ENCODE results near the gene GHR. TPM values are rescaled to one million over a fixed set of nuclear protein-coding genes. Genes with fewer than 3 reads are reported as not detected.

Gene GHR
- total and polyA plus RNA-seq, 3 donors from 2014 or later: 3.3 to 4.7 (median 3.7) TPM

DNA sequence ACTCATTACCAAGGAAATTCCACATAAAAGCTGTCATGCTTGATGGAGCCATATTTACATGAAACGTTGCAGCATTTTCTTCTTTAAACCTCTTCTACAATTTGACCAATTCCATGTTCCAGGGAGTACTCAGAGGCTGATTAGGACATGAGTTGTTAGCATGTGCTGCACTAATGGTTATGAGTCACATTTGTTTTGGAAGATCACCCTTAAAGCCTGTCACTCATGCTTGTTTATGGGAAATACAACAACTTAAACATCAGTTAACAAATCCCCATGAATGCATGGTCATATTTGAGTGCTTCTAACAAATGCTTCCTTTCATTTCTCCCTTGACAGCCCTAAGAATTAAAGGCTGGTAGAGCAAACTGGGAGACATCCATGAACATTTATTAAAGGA is 156.1 kb downstream of the GHR start:
- H3K27me3 ChIP-seq: no peaks in the 10 kb centered on the region
- no peaks in the 10 kb centered on the region for H3K4me1 ChIP-seq
- H3K27ac ChIP-seq: no peak overlapping the region
- WGBS, 2 donors: 68 to 83% methylated on average over 1 of the region's 1 CpG
- TF ChIP-seq, protein P1, sequence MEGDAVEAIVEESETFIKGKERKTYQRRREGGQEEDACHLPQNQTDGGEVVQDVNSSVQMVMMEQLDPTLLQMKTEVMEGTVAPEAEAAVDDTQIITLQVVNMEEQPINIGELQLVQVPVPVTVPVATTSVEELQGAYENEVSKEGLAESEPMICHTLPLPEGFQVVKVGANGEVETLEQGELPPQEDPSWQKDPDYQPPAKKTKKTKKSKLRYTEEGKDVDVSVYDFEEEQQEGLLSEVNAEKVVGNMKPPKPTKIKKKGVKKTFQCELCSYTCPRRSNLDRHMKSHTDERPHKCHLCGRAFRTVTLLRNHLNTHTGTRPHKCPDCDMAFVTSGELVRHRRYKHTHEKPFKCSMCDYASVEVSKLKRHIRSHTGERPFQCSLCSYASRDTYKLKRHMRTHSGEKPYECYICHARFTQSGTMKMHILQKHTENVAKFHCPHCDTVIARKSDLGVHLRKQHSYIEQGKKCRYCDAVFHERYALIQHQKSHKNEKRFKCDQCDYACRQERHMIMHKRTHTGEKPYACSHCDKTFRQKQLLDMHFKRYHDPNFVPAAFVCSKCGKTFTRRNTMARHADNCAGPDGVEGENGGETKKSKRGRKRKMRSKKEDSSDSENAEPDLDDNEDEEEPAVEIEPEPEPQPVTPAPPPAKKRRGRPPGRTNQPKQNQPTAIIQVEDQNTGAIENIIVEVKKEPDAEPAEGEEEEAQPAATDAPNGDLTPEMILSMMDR (IDR thresholded peaks at IDR 0.05): no peak
- no peak for TF ChIP-seq POLR2A (IDR thresholded peaks at IDR 0.05)
- intact Hi-C loops (cut with DNase I; ENCODE audit: low total_unique reads): no loop called here
- no peaks in the 10 kb centered on the region for H3K9me3 ChIP-seq
- no peak for DNase-seq
- H3K4me3 ChIP-seq: no peak overlapping the region
- no peaks in the 10 kb centered on the region for H3K36me3 ChIP-seq (ENCODE audit: low read depth, missing control alignments)

DNA sequence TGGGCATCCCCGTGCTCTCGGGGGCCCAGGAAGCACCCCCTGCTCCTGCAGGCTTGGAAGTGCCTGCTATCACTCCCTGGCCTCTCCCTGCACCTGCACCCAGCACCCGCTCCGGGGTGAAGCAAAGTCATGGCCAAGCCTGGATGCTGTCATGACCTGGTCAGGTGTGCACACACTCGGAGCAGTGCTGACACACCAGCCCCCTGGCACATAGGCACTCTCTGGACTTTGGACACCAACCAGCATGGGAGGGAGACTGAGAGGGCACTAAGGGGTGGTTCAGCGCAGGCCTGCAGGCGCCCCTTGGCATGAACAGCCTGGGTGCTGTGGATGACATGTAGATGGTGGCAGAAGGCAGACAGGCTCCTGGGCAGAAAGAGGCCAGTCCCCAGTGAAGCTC is 158.6 kb downstream of the GHR start:
- Histone ChIP-seq H3K27me3 (no peaks in the 10 kb centered on the region), H3K4me3 (no peak overlapping the region), H3K9me3 (no peaks in the 10 kb centered on the region), H3K4me1 (peaks cover 7% of the 10 kb centered on the region), H3K27ac (no peak overlapping the region), H3K36me3 (ENCODE audit: low read depth, missing control alignments) (no peaks in the 10 kb centered on the region)
- intact Hi-C loops (cut with DNase I; ENCODE audit: low total_unique reads): no loop called here
- no peak for TF ChIP-seq POLR2A (IDR thresholded peaks at IDR 0.05)
- TF ChIP-seq, protein P1 (IDR thresholded peaks at IDR 0.05): no peak
- WGBS, 2 donors: 99 to 100% methylated on average over 2 to 7 of the region's 7 CpGs
- no peak for DNase-seq

DNA sequence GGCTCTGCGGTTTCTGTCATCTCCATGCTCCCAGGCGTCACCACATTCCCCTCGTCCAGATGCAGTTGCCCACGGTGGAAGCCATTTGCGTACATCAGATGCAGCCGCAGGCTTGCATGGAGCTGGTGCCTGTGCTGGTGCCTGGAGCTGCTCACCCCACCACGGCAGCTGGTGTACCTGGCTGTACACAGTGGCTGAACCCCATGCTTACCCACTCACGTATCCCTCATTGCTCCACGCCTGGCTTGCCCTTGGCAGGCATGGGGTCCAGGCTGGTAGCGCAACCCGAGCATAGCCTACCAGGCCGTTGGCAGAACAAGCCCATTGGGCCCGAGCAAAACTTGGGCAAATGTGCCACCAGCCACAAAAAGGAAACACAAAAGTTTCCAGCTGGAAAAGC is 159.5 kb downstream of the GHR start:
- DNase-seq: no peak
- intact Hi-C loops (cut with DNase I; ENCODE audit: low total_unique reads): no loop called here
- H3K27ac ChIP-seq: no peak overlapping the region
- no peak for TF ChIP-seq POLR2A (IDR thresholded peaks at IDR 0.05)
- TF ChIP-seq, protein P1 (IDR thresholded peaks at IDR 0.05): no peak
- 89 to 95% methylated on average over 11 to 13 of the region's 13 CpGs for WGBS, 2 donors
- H3K9me3 ChIP-seq: no peaks in the 10 kb centered on the region
- H3K4me3 ChIP-seq: no peak overlapping the region
- H3K27me3 ChIP-seq: no peaks in the 10 kb centered on the region
- H3K4me1 ChIP-seq: peaks cover 10% of the 10 kb centered on the region
- H3K36me3 ChIP-seq (ENCODE audit: low read depth, missing control alignments): no peaks in the 10 kb centered on the region

DNA sequence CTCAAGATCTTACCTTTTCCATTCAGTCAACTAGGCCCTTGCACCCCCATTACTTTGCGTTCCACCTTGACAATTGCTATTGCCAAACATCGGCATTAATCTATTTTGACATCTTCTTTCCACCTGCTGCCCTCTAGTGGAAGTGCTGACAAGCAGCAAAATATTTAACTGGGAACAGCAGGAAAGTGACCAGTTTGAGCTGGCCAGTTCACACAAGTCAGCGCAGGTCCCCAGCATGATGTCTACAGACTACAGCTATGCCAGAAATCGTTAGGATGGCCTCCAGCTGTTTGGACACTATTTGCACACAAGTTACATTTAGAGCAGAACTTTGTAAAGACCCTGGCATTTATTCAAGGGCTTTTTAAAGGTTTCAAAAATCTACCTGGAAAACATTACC is 160.1 kb downstream of the GHR start:
- Histone ChIP-seq H3K9me3 (no peaks in the 10 kb centered on the region), H3K4me1 (peaks cover 14% of the 10 kb centered on the region), H3K4me3 (no peak overlapping the region), H3K27me3 (no peaks in the 10 kb centered on the region), H3K27ac (no peak overlapping the region), H3K36me3 (ENCODE audit: low read depth, missing control alignments) (no peaks in the 10 kb centered on the region)
- intact Hi-C loops (cut with DNase I; ENCODE audit: low total_unique reads): no loop called here
- peak; percentile 72 for DNase-seq
- no peak for TF ChIP-seq POLR2A (IDR thresholded peaks at IDR 0.05)
- TF ChIP-seq, protein P1 (IDR thresholded peaks at IDR 0.05): peak; percentile 57 to 69 (median 64)
- whole genome bisulfite sequencing, 2 donors: 15 to 28% methylated on average over 4 of the region's 4 CpGs

DNA sequence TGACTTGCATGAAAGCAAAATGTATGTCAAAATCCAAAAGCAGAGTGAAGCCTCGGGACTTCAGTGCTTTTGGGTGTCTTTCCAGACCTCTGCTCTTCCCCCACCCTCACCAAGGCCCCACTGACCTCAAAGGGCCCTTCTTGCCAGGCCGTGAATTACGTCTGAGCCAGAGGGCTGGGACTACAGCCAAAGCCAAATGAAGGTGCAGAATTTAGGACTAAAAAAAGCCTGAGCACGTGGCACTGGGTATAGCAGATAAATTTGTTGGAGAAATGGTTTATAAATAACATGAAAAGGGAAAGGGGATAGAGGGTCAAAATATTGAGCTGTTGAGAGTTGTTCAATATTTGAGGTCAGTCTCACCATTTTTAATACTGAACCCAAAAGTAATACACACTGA is 163.4 kb downstream of the GHR start:
- WGBS, 2 donors: 21 to 26% methylated on average over 4 of the region's 4 CpGs
- intact Hi-C loops (cut with DNase I; ENCODE audit: low total_unique reads): no loop called here

More for the DNA sequence above, 163.4 kb downstream of the GHR start:
- no peaks in the 10 kb centered on the region for H3K9me3 ChIP-seq
- peak; percentile 43 for DNase-seq
- H3K4me1 ChIP-seq: peaks cover 14% of the 10 kb centered on the region
- no peaks in the 10 kb centered on the region for H3K27me3 ChIP-seq
- TF ChIP-seq POLR2A (IDR thresholded peaks at IDR 0.05): no peak
- TF ChIP-seq, protein P1 (IDR thresholded peaks at IDR 0.05): no peak
- no peak overlapping the region for H3K27ac ChIP-seq
- H3K4me3 ChIP-seq: no peak overlapping the region
- H3K36me3 ChIP-seq (ENCODE audit: low read depth, missing control alignments): no peaks in the 10 kb centered on the region
